Activated CD4-positive, CD25-positive, alpha-beta regulatory T cell (primary cell): ENCODE results near the gene LTBR.
A peak's percentile ranks its signal among the peaks of the same experiment; 100 is the strongest.

Experiments used
- DNase-seq, 4 experiments: peaks; one replicate each; lab custom pipeline; 2025; lab: John Stamatoyannopoulos, UW

Gene LTBR

GRCh38 chr12:6346942-6347341, 37.0 kb upstream of the LTBR start:
- no peak for DNase-seq

GRCh38 chr12:6347367-6348338, 36.3 kb upstream of the LTBR start:
- no peak for DNase-seq

GRCh38 chr12:6351622-6352021, 32.3 kb upstream of the LTBR start:
- no peak for DNase-seq

GRCh38 chr12:6352193-6353173, 31.5 kb upstream of the LTBR start:
- DNase-seq: no peak

- no peak for DNase-seq
Observed at GRCh38 chr12:6354495-6355393, 29.2 kb upstream of the LTBR start.

GRCh38 chr12:6355491-6356373, 28.2 kb upstream of the LTBR start:
- DNase-seq: no peak

- no peak for DNase-seq
Observed at GRCh38 chr12:6356374-6356820, 27.6 kb upstream of the LTBR start.

GRCh38 chr12:6358881-6359280, 25.1 kb upstream of the LTBR start:
- DNase-seq: no peak

GRCh38 chr12:6360080-6360571, 23.8 kb upstream of the LTBR start:
- no peak for DNase-seq

GRCh38 chr12:6360578-6361490, 23.1 kb upstream of the LTBR start:
- DNase-seq: no peak

GRCh38 chr12:6361834-6362233, 22.1 kb upstream of the LTBR start:
- DNase-seq: no peak

- DNase-seq: no peak
Observed at GRCh38 chr12:6362403-6362802, 21.6 kb upstream of the LTBR start.

GRCh38 chr12:6363010-6363329, 21.0 kb upstream of the LTBR start:
- DNase-seq: no peak

GRCh38 chr12:6363330-6364043, 20.5 kb upstream of the LTBR start:
- DNase-seq: peak; percentile 33 to 51 (median 42)

GRCh38 chr12:6364044-6364374, 20.0 kb upstream of the LTBR start:
- no peak for DNase-seq

GRCh38 chr12:6367065-6367968, 16.6 kb upstream of the LTBR start:
- no peak for DNase-seq

- no peak for DNase-seq
Observed at GRCh38 chr12:6367969-6368892, 15.7 kb upstream of the LTBR start.
